BLaER1 treated with 17β-estradiol and CSF1 and Interleukin-3, amounts not matched to agents 10 nM and 100 nM (cell line): Measurements from ENCODE around the gene PER3.

Source experiments
- H3K27ac ChIP-seq, 11 experiments: shearing (Covaris generic); formaldehyde crosslinking; 2 replicates each; pipeline ENCODE4 v1.8.1; 2022
- H3K27me3 ChIP-seq, 11 experiments: shearing (Covaris generic); formaldehyde crosslinking; 2 replicates each; pipeline ENCODE4 v1.8.1; 2022
- H3K36me3 ChIP-seq, 11 experiments: shearing (Covaris generic); formaldehyde crosslinking; 2 replicates each; pipeline ENCODE4 v1.8.1; 2022
- H3K4me1 ChIP-seq, 10 experiments: shearing (Covaris generic); formaldehyde crosslinking; 2 replicates each; pipeline ENCODE4 v1.8.1; 2022
- H3K4me2 ChIP-seq, 11 experiments: shearing (Covaris generic); formaldehyde crosslinking; 2 replicates each; pipeline ENCODE4 v1.8.1; 2022
- H3K4me3 ChIP-seq, 10 experiments: shearing (Covaris generic); formaldehyde crosslinking; 2 replicates each; pipeline ENCODE4 v1.8.1; 2022
- H3K9ac ChIP-seq, 11 experiments: shearing (Covaris generic); formaldehyde crosslinking; 2 replicates each; pipeline ENCODE4 v1.8.1; 2022
- H3K9me3 ChIP-seq, 11 experiments: shearing (Covaris generic); formaldehyde crosslinking; replicated peaks in 1 of 11; 2 replicates each; pipeline ENCODE4 v1.8.1; 2022
- H4K20me1 ChIP-seq, 11 experiments: shearing (Covaris generic); formaldehyde crosslinking; 2 replicates each; pipeline ENCODE4 v1.8.1; 2022
- Cebpa-rat ChIP-seq, 11 experiments: shearing (Covaris generic); IDR thresholded peaks; 2 replicates each; pipeline ENCODE4 v1.8.1; 2022

The PER3 gene

DNA sequence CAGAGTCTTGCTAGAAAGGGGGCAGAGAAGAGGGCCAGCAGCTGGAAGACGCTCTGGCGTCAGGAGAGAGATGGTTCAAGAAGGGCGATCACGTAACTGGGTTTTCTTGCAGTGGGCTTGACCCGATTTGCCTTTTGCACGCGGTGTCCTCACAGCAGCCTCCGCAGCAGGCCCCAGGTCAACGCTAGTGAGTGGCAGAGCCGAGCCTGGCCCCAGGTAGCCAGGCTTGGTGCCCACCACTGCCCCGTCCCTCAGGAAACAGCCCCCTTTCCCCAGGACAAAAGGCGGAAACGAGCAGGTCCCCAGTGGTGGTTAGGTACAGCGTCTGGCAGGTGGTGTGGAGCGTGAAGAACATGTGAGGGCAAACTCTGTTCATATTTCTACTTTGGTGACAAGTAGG, 77.4 kb downstream of the PER3 start:
- H3K9ac ChIP-seq: no peak overlapping the region
- H3K27ac ChIP-seq: no peak overlapping the region
- no peaks in the 10 kb centered on the region for H4K20me1 ChIP-seq
- no peak overlapping the region for H3K4me3 ChIP-seq
- H3K27me3 ChIP-seq: no peaks in the 10 kb centered on the region
- H3K4me1 ChIP-seq: peaks cover 3 to 13% (median 7%) of the 10 kb centered on the region in 10 experiments; a peak in 18 of 20 replicates
- TF ChIP-seq Cebpa-rat (IDR thresholded peaks at IDR 0.05): no peak
- H3K9me3 ChIP-seq: 0 out of 22 replicates have a peak, but pooled peaks cover 0 to 3% (median 0%) of the 10 kb centered on the region in 11 experiments
- H3K4me2 ChIP-seq: no peak overlapping the region
- no peaks in the 10 kb centered on the region for H3K36me3 ChIP-seq

DNA sequence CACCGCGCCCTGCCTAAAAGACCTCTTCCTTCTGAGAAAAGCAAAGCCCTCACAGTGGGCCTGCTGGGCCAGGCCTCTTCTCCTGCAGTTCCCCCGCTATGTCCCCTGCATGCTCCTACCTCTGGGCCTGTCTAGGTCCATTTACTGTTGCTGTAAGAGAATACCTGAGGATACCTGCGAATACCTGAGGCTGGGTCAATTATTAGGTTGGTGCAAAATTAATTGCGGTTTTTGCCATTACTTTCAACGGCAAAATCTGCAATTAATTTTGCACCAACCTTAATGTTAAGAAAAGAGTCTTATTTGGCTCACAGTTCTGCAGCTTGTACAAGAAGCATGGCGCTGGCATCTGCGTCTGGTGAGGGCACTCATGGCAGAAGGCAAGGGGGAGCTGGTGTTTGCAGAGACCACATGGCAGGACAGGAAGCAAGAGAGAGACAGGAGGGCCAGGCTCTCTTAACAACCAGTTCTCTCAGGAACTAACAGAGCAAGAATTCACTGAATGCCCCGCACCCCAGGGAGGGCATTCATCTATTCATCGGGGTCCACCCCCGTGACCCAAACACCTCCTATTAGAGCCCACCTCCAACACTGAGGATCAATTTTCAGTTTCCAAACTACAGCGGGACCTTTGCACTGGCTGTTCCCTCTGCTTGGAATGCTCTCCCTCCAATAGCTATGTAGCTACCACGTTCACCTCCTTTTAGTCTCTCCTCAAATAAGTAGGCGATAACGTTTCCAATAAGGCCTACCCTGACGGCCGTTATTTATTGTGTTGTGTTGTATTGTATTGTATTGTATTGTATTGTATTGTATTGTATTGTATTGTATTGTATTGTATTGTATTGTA, 78.3 kb downstream of the PER3 start:
- no peak overlapping the region for H3K27ac ChIP-seq
- no peak for TF ChIP-seq Cebpa-rat (IDR thresholded peaks at IDR 0.05)
- no peak overlapping the region for H3K4me2 ChIP-seq
- H3K9ac ChIP-seq: no peak overlapping the region
- H3K9me3 ChIP-seq: 0 out of 22 replicates have a peak, but pooled peaks cover 0 to 4% (median 0%) of the 10 kb centered on the region in 11 experiments
- H3K36me3 ChIP-seq: no peaks in the 10 kb centered on the region
- no peak overlapping the region for H3K4me3 ChIP-seq
- H4K20me1 ChIP-seq: no peaks in the 10 kb centered on the region
- peaks cover 0 to 7% (median 0%) of the 10 kb centered on the region in 10 experiments; a peak in 1 of 20 replicates for H3K4me1 ChIP-seq
- no peaks in the 10 kb centered on the region for H3K27me3 ChIP-seq

DNA sequence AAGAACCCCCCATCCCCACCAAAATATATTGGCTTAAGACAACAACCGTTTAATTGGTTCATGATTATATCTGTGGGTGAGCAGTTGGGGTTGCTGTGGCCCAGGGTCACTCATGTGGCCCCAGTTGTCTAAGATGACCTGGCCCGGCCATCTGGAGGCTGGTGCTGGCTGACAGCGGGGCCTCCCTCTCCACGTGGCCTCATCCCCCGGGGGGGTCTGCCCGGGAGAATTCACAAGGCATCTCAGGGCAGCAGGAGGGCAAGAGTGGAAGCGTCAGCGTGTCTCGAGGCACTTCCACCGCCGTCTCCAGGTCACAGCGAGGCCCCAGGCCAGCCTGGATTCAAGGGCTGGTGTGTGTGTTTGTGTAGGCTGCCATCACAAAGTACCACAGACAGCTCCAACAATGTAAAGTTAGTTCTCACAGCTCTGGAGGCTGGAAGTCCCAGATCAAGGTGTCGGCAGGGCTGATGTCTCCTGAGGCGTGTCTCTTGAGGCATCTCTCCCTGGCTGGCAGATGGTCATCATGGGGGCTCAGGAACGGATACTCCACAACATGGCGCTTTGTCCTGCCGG, 79.8 kb downstream of the PER3 start:
- no peak overlapping the region for H3K4me3 ChIP-seq
- H3K4me1 ChIP-seq: peaks cover 0 to 7% (median 0%) of the 10 kb centered on the region in 10 experiments; a peak in 1 of 20 replicates

DNA sequence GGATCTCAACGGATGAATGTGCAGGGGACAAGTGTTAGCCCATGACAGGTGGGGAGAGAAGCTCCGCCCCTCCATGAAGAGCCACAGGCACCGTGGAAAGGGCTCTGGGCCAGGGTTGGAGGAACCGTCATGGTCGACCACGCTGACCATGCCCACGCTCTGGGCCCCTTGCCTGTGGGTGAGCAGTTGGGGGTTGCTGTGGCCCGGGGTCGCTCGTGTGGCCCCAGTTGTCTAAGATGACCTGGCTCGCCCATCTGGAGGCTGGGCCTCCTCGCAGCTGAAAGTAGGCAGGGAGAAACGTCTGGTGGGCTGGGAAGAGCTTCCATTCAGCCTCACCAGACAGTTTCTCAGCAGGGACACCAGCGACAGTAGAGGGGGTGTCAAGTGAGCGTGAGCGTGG, 81.9 kb downstream of the PER3 start:
- no peaks in the 10 kb centered on the region for H3K27me3 ChIP-seq
- H3K4me3 ChIP-seq: no peak overlapping the region
- no peaks in the 10 kb centered on the region for H3K36me3 ChIP-seq
- H3K4me1 ChIP-seq: peaks cover 0 to 7% (median 0%) of the 10 kb centered on the region in 10 experiments; a peak in 1 of 20 replicates
- H3K4me2 ChIP-seq: no peak overlapping the region
- H3K9me3 ChIP-seq: peaks cover 0 to 8% (median 0%) of the 10 kb centered on the region in 11 experiments; a peak in 3 of 22 replicates
- H3K27ac ChIP-seq: no peak overlapping the region
- no peaks in the 10 kb centered on the region for H4K20me1 ChIP-seq
- H3K9ac ChIP-seq: no peak overlapping the region
- no peak for TF ChIP-seq Cebpa-rat (IDR thresholded peaks at IDR 0.05)

More for the DNA sequence above, 79.8 kb downstream of the PER3 start:
- Histone ChIP-seq H3K9ac (no peak overlapping the region), H3K27ac (no peak overlapping the region), H3K9me3 (peaks cover 0 to 7% (median 0%) of the 10 kb centered on the region in 11 experiments; a peak in 3 of 22 replicates), H4K20me1 (no peaks in the 10 kb centered on the region), H3K36me3 (no peaks in the 10 kb centered on the region), H3K4me2 (no peak overlapping the region), H3K27me3 (no peaks in the 10 kb centered on the region)
- TF ChIP-seq Cebpa-rat (IDR thresholded peaks at IDR 0.05): no peak

DNA sequence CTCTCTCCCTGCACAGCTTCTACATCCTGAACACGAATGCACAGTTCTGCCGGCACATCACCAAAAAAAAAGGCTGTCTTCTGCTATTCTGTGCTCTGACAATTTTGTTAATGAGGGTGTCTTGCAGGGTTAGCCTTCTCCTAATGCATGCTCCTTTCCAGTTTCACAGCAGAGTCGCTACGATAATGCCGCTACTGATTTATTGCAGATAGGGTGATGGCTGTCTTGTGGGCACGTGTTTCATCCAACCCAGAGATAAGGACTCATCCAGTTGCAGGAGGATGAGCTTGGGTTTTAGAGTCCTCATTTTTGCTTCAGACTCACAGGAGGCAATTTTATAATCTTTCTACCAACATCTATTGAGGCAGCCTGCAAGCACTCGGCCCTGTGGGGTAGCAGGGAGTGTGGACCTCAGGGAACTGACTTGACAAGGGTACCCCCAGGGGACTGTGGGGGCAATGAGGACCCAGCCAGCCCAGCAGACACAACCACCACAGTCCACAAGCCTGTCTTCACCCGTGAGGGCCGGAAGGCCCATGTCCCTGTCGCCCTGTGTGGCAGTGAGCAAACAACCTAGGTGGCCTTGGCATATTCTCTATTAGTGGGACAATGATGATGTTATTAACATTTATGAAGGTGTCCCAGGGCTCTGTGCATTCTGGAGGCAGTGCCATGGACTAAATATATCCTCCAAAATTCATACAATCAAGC, 84.1 kb downstream of the PER3 start:
- no peaks in the 10 kb centered on the region for H3K36me3 ChIP-seq
- no peak overlapping the region for H3K4me2 ChIP-seq
- H3K4me3 ChIP-seq: no peak overlapping the region
- peaks cover 0 to 7% (median 0%) of the 10 kb centered on the region in 10 experiments; a peak in 1 of 20 replicates for H3K4me1 ChIP-seq
- no peaks in the 10 kb centered on the region for H4K20me1 ChIP-seq
- no peak overlapping the region for H3K9ac ChIP-seq
- TF ChIP-seq Cebpa-rat (IDR thresholded peaks at IDR 0.05): no peak
- H3K9me3 ChIP-seq: peaks cover 0 to 8% (median 0%) of the 10 kb centered on the region in 11 experiments; a peak in 3 of 22 replicates
- H3K27me3 ChIP-seq: no peaks in the 10 kb centered on the region
- no peak overlapping the region for H3K27ac ChIP-seq

DNA sequence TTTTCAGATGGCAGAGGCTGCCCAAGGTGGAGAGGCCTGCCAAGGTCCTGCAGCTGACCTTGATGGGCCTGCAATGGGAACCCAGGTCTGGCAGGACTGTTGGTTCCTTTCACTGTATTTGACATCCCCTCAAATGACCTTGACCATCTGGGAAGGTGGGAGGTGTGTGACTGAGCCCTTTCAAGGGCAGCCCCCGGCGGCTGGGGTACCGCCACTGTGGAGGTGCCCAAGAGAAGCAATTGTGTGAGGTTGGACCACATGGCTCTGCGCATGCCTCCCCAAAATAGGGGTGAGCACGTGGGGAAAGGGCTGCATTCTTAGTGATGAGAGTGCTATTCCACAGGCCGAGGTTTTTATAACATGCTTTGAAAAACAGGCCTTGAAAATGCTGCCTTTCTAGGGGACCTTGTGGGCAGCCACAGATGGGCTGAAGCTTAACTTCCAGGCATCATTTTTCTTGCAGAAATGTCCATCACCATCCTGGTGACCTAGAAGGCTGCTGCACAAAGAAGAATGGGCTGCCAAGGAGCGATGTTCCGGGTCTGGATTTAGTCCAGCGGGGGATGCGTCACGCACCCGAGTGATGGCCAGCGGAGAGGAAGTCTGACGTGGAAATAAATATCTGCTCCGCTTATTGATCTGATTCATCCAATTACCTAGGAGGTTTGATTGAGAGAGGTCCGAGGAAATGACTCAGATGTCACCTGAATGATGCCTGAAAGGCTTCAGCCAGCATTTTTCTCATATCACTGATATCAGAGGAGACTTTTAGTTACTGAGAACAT, 85.2 kb downstream of the PER3 start:
- TF ChIP-seq Cebpa-rat (IDR thresholded peaks at IDR 0.05): no peak
- H3K9ac ChIP-seq: no peak overlapping the region
- H4K20me1 ChIP-seq: no peaks in the 10 kb centered on the region
- H3K27ac ChIP-seq: no peak overlapping the region
- H3K4me1 ChIP-seq: peaks cover 0 to 7% (median 0%) of the 10 kb centered on the region in 10 experiments; a peak in 1 of 20 replicates
- H3K4me3 ChIP-seq: no peak overlapping the region
- H3K27me3 ChIP-seq: no peaks in the 10 kb centered on the region
- no peak overlapping the region for H3K4me2 ChIP-seq
- H3K36me3 ChIP-seq: no peaks in the 10 kb centered on the region
- H3K9me3 ChIP-seq: peaks cover 0 to 9% (median 1%) of the 10 kb centered on the region in 11 experiments; a peak in 9 of 22 replicates

DNA sequence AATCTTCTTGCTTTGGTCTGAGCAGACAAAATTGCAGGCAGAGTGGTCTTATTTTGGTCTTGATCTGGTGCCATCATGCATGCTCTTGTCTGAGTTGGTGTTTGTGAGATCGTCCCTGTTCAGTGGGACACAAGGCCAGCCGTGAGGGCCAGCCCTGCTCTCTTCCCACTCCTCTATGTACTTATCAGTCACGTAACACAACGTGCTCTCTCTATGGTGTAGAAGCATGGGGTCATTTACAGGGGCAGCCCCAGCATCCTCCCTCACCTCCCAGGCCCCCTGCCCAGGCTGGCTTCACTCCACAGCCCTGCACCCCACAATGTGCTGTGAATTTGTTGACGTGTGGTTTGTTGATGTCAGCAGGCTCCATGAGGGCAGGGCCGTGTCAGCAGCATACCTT, 87.0 kb downstream of the PER3 start:
- Histone ChIP-seq H3K36me3 (no peaks in the 10 kb centered on the region), H3K4me1 (peaks cover 0 to 4% (median 0%) of the 10 kb centered on the region in 10 experiments; a peak in 1 of 20 replicates), H3K4me3 (no peak overlapping the region), H3K9ac (no peak overlapping the region), H3K27me3 (no peaks in the 10 kb centered on the region), H3K27ac (no peak overlapping the region), H3K9me3 (peaks cover 6 to 28% (median 18%) of the 10 kb centered on the region in 11 experiments; a peak in 20 of 22 replicates), H3K4me2 (no peak overlapping the region), H4K20me1 (no peaks in the 10 kb centered on the region)
- no peak for TF ChIP-seq Cebpa-rat (IDR thresholded peaks at IDR 0.05)
